HepG2 (cell line): Measurements from ENCODE around the gene MTX1. TPM values are rescaled to one million over a fixed set of nuclear protein-coding genes. Genes with fewer than 3 reads are reported as not detected.

Experiments used
- ATAC-seq: fragments of 200-7000 bp; cut with Tn5 transposase; 3 replicates; pipeline ENCODE4 v1.9.1; 2020; ENCODE audit warnings: mild to moderate bottlenecking, moderate library complexity
- BruUV-seq: library from RNA; stranded (reverse); fragments of 400-500 nt; replicated peaks from 2 replicates; lab custom pipeline; 2021; lab: Mats Ljungman, UMichigan
- CTCF ChIA-PET: fragments of 300-600 bp; formaldehyde crosslinking; extraction: SDS; loops from one replicate; lab custom pipeline; 2021; ENCODE audit warnings: low total read pairs, inconsistent platforms, low intra/inter-chr PET ratio; lab: Yijun Ruan, JAX
- POLR2A ChIA-PET: fragments of 350-600 bp; sonication (Branson Sonifier 250); formaldehyde crosslinking; loops from one replicate; lab custom pipeline; 2020; ENCODE audit warnings: antibody characterized with exemption, inconsistent platforms; lab: Yijun Ruan, JAX
- DNase-seq: peaks from one replicate; pipeline ENCODE4 v3.0.0-alpha.2; 2015; ENCODE audit warnings: low spot score
- FAIRE-seq: peaks from 3 replicates; lab custom pipeline; 2011; peaks lifted over from hg19 to GRCh38; lab: Jason Lieb, UNC
- H2AFZ ChIP-seq: one replicate; pipeline ENCODE4 v1.6.1; 2011; ENCODE audit warnings: low read length, inconsistent platforms
- H3K27ac ChIP-seq: fragments of 300-600 bp; 3 replicates; pipeline ENCODE4 v1.8.0; 2011; ENCODE audit warnings: mixed run types, mild to moderate bottlenecking, mixed read lengths, low read length, inconsistent platforms; ENCODE audit not compliant: insufficient read depth; ENCODE audit errors: extremely low read length
- H3K27me3 ChIP-seq, 2 experiments: fragments of 200-600 bp in 1 of 2; 2 replicates in 1 of 2; 3 replicates in 1 of 2; pipeline versions ENCODE4 v1.6.0 to v1.8.0; 2011; ENCODE audit warnings: low read length in 2 of 2, mild to moderate bottlenecking in 2 of 2, moderate library complexity in 2 of 2, inconsistent platforms in 1 of 2; ENCODE audit not compliant: insufficient read depth in 2 of 2, control insufficient read depth in 1 of 2
- H3K36me3 ChIP-seq, 2 experiments: fragments of 200-600 bp in 1 of 2; replicated peaks in 1 of 2; 2 replicates in 1 of 2; 3 replicates in 1 of 2; pipeline versions ENCODE4 v1.5.1 to v1.8.0; 2011; ENCODE audit warnings: low read length in 2 of 2, inconsistent platforms in 1 of 2; ENCODE audit not compliant: insufficient read depth in 2 of 2, control insufficient read depth in 1 of 2
- H3K4me1 ChIP-seq: 2 replicates; pipeline ENCODE4 v1.5.1; 2012; ENCODE audit warnings: low read length, inconsistent platforms; ENCODE audit not compliant: insufficient read depth
- H3K4me2 ChIP-seq: 2 replicates; pipeline ENCODE4 v1.6.0; 2011; ENCODE audit warnings: low read depth, low read length, inconsistent platforms
- H3K4me3 ChIP-seq, 3 experiments: fragments of 200-600 bp in 1 of 3; sonication (generic), shearing (Covaris generic) in 1 of 3; replicated peaks in 1 of 3; 2 replicates each; pipeline ENCODE4 v1.5.1; 2011 to 2016; ENCODE audit warnings: low read length in 3 of 3, inconsistent platforms in 2 of 3, low read depth in 2 of 3, mild to moderate bottlenecking in 2 of 3, control low read depth in 1 of 3, mixed read lengths in 1 of 3; ENCODE audit not compliant: insufficient read depth in 1 of 3
- H3K79me2 ChIP-seq: one replicate; pipeline ENCODE4 v1.6.1; 2011; ENCODE audit warnings: low read length, inconsistent platforms; ENCODE audit not compliant: insufficient read depth
- H3K9ac ChIP-seq: 2 replicates; pipeline ENCODE4 v1.6.0; 2011; ENCODE audit warnings: mild to moderate bottlenecking, low read depth, low read length, inconsistent platforms; ENCODE audit not compliant: insufficient read depth
- H3K9me3 ChIP-seq: 2 replicates; pipeline ENCODE4 v1.5.1; 2012; ENCODE audit warnings: mild to moderate bottlenecking, low read length
- H4K20me1 ChIP-seq: 2 replicates; pipeline ENCODE4 v1.6.0; 2011; ENCODE audit warnings: inconsistent platforms, mild to moderate bottlenecking, low read length, moderate library complexity; ENCODE audit not compliant: insufficient read depth
- GATA4 ChIP-seq: sonication (generic); IDR thresholded peaks from 2 replicates; pipeline ENCODE4 v1.6.1; 2016; ENCODE audit warnings: antibody characterized with exemption, low read depth, borderline replicate concordance
- HDAC2 ChIP-seq: sonication (generic); formaldehyde crosslinking; IDR thresholded peaks from 2 replicates; pipeline ENCODE4 v1.4.0; 2020; ENCODE audit warnings: missing genetic modification reagents
- HNRNPL ChIP-seq: fragments of 200-400 bp; formaldehyde crosslinking; IDR thresholded peaks from 2 replicates; pipeline ENCODE4 v1.6.1; 2017; ENCODE audit warnings: mild to moderate bottlenecking, low read depth, low read length
- IRX3 ChIP-seq: sonication (generic); formaldehyde crosslinking; IDR thresholded peaks from 2 replicates; pipeline ENCODE4 v1.8.1; 2023; ENCODE audit warnings: mild to moderate bottlenecking, low read depth, missing genetic modification reagents, borderline replicate concordance
- ISX ChIP-seq: sonication (generic); formaldehyde crosslinking; conservative IDR thresholded peaks from 2 replicates; pipeline ENCODE4 v1.5.0; 2020; ENCODE audit warnings: missing genetic modification reagents
- KDM2A ChIP-seq: sonication (generic); formaldehyde crosslinking; IDR thresholded peaks from 2 replicates; pipeline ENCODE4 v1.4.0; 2020; ENCODE audit warnings: low read depth, missing genetic modification reagents, borderline replicate concordance
- MEF2D ChIP-seq: sonication (generic); formaldehyde crosslinking; IDR thresholded peaks from 2 replicates; pipeline ENCODE4 v1.5.1; 2020; ENCODE audit warnings: mild to moderate bottlenecking, missing genetic modification reagents
- MTF2 ChIP-seq: sonication (generic); formaldehyde crosslinking; IDR thresholded peaks from 2 replicates; pipeline ENCODE4 v1.5.0; 2020; ENCODE audit warnings: missing genetic modification reagents, borderline replicate concordance
- NCOA1 ChIP-seq: sonication (generic); formaldehyde crosslinking; IDR thresholded peaks from 2 replicates; pipeline ENCODE4 v1.9.0; 2021; ENCODE audit warnings: missing genetic modification reagents
- NFIC ChIP-seq: IDR thresholded peaks from 2 replicates; pipeline ENCODE4 v1.6.1; 2012; ENCODE audit warnings: mild to moderate bottlenecking, low read length, inconsistent platforms
- PTBP1 ChIP-seq: fragments of 200-400 bp; formaldehyde crosslinking; IDR thresholded peaks from 2 replicates; pipeline ENCODE4 v1.6.1; 2018; ENCODE audit warnings: low read length, low read depth; ENCODE audit not compliant: poor library complexity, severe bottlenecking
- SMAD1 ChIP-seq: sonication (generic); formaldehyde crosslinking; IDR thresholded peaks from 2 replicates; pipeline ENCODE4 v1.4.0; 2020; ENCODE audit warnings: missing genetic modification reagents, low read depth, mild to moderate bottlenecking, borderline replicate concordance
- U2AF1 ChIP-seq: fragments of 200-400 bp; formaldehyde crosslinking; optimal IDR thresholded peaks from 2 replicates; pipeline ENCODE3; 2017; ENCODE audit warnings: mild to moderate bottlenecking, low read depth, low read length
- ZEB1 ChIP-seq: IDR thresholded peaks from 2 replicates; pipeline ENCODE4 v1.6.1; 2012; ENCODE audit warnings: mild to moderate bottlenecking, low read depth, inconsistent platforms; ENCODE audit not compliant: insufficient replicate concordance
- ZNF274 ChIP-seq: sonication (generic); formaldehyde crosslinking; IDR thresholded peaks from 2 replicates; pipeline ENCODE4 v1.5.1; 2020; ENCODE audit warnings: mild to moderate bottlenecking, missing genetic modification reagents
- ZNF33B ChIP-seq: sonication (generic); formaldehyde crosslinking; IDR thresholded peaks from 2 replicates; pipeline ENCODE4 v1.5.1; 2020; ENCODE audit warnings: mild to moderate bottlenecking, missing genetic modification reagents
- ZNF530 ChIP-seq: sonication (generic); formaldehyde crosslinking; IDR thresholded peaks from 2 replicates; pipeline ENCODE4 v1.5.0; 2020; ENCODE audit warnings: low read depth, mild to moderate bottlenecking, missing genetic modification reagents
- ZNF567 ChIP-seq: sonication (generic); formaldehyde crosslinking; IDR thresholded peaks from 2 replicates; pipeline ENCODE4 v1.8.1; 2023; ENCODE audit warnings: mild to moderate bottlenecking, missing genetic modification reagents, borderline replicate concordance
- ZNF674 ChIP-seq: sonication (generic); formaldehyde crosslinking; IDR thresholded peaks from 2 replicates; pipeline ENCODE4 v1.5.0; 2020; ENCODE audit warnings: low read depth, mild to moderate bottlenecking, missing genetic modification reagents
- ZNF792 ChIP-seq: IDR thresholded peaks from 2 replicates; pipeline ENCODE4 v1.6.1; 2016
- WGBS: methylation state at CpG from one replicate; pipeline ENCODE4 v1.1.6; 2017; ENCODE audit warnings: low lambda C conversion rate; 5-methylcytosine and 5-hydroxymethylcytosine counted together
- in situ Hi-C: cut with HindIII; loops from 2 replicates; pipeline ENCODE4 v1.10.0; 2017; ENCODE audit warnings: low pct_unique_long_range_greater_than_20kb; ENCODE audit not compliant: extremely low pct_ligation_motif_present
- intact Hi-C: fragments of 100-400 bp; cut with micrococcal nuclease; formaldehyde crosslinking; loops from one replicate; pipeline ENCODE4 v1.10.0; 2022; ENCODE audit not compliant: unreplicated experiment
- polyA plus RNA-seq, 8 experiments: library from polyadenylated mRNA; depleted of rRNA in 3 of 8; stranded (reverse) in 7 of 8; unstranded in 1 of 8; fragments of >200 nt; fragmentation: Illumina TruSeq in 4 of 8; extraction: Trizol in 4 of 8; gene quantifications; 2 replicates each; pipeline versions ENCODE4 v1.2.1 to v1.2.3, GENCODE V29; 2011 to 2016; ENCODE audit warnings: low read depth in 4 of 8, missing spikeins in 1 of 8, mixed read lengths in 1 of 8; ENCODE audit not compliant: insufficient read depth in 1 of 8
- total RNA-seq, 5 experiments: library from RNA; depleted of rRNA; stranded (reverse); fragments of >200 nt; fragmentation: Illumina TruSeq; extraction: Trizol; gene quantifications; 2 replicates each; pipeline ENCODE4 v1.2.3, GENCODE V29; 2016; ENCODE audit warnings: low read depth in 1 of 5
- TF ChIP-seq, protein P1 (sequence below): sonication (generic); formaldehyde crosslinking; IDR thresholded peaks from 2 replicates; pipeline ENCODE4 v1.8.1; 2023; ENCODE audit warnings: mild to moderate bottlenecking, inconsistent platforms, moderate library complexity, missing genetic modification reagents, borderline replicate concordance
- TF ChIP-seq, protein P2 (sequence below): sonication (generic); formaldehyde crosslinking; IDR thresholded peaks from 2 replicates; pipeline ENCODE4 v1.5.0; 2020; ENCODE audit warnings: mild to moderate bottlenecking, missing genetic modification reagents

The MTX1 gene
- total and polyA plus RNA-seq, 2 of the 13 experiments (the other 11 are each of a cell fraction or from before 2014, with no cell fraction given) = 64.5 to 72.6 TPM

DNA sequence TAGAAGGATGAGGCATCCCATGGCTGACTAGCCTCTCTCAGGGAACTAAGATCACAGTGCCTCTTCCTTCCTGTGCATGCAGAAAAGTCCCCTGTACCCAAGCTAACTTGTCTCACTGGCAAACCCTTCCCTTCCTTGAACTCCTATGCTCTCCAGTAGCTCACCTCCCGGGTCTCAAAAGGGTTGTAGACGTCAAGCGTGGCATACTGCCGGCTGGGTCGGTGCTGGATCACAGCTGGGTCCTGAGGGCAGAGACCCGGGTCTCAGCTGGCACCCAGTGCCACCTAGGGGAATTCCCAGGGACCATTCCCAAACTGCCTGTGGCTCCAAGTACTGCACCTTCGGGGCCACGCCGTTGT is 53.0 kb downstream of the MTX1 start:
- DNase-seq = no peak
- CTCF ChIA-PET = interaction anchor here (1.1 kb wide), 1 partner anchor 11 kb away, joined by 6 read pairs; no protein-coding TSS in a partner anchor
- peak; percentile 9 for ATAC-seq
- peaks cover 15% of the 10 kb centered on the region for H3K4me1 ChIP-seq
- 3% methylated on average over 6 of the region's 9 CpGs for WGBS
- peak overlapping the region; percentile 82 for H3K9ac ChIP-seq
- H3K36me3 ChIP-seq = peaks cover 17 to 43% of the 10 kb centered on the region in 2 experiments
- peak overlapping the region; percentile 73 for H3K27ac ChIP-seq
- H3K79me2 ChIP-seq = peaks cover 15% of the 10 kb centered on the region
- peak overlapping the region; percentile 98 for H3K4me2 ChIP-seq
- no peaks in the 10 kb centered on the region for H4K20me1 ChIP-seq
- BruUV-seq = no TSS peak
- intact Hi-C loops (no loop called here), in situ Hi-C loops (no loop called here)
- no peak overlapping the region for H2AFZ ChIP-seq
- no peaks in the 10 kb centered on the region; a peak in 1 of 5 replicates for H3K27me3 ChIP-seq
- POLR2A ChIA-PET = interaction anchor here (1.0 to 4.8 kb wide), 11 partner anchors 10 to 302 kb away, joined by 3 to 69 read pairs (median 3); partner anchors contain the start of genes CLK2 and PKLR
- H3K9me3 ChIP-seq = no peaks in the 10 kb centered on the region
- FAIRE-seq = no peak
- peak overlapping the region; percentile 84 to 90 (median 84) for H3K4me3 ChIP-seq
- TF ChIP-seq ZNF792 (CRISPR knock-in tag) = no peak
- no peak for TF ChIP-seq KDM2A (CRISPR knock-in tag)
- peak; percentile 32 for TF ChIP-seq U2AF1
- no peak for TF ChIP-seq NCOA1
- TF ChIP-seq, protein P1, sequence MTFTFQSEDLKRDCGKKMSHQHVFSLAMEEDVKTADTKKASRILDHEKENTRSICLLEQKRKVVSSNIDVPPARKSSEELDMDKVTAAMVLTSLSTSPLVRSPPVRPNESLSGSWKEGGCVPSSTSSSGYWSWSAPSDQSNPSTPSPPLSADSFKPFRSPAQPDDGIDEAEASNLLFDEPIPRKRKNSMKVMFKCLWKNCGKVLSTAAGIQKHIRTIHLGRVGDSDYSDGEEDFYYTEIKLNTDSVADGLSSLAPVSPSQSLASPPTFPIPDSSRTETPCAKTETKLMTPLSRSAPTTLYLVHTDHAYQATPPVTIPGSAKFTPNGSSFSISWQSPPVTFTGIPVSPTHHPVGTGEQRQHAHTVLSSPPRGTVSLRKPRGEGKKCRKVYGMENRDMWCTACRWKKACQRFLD = no peak
- no peak for TF ChIP-seq MEF2D (CRISPR knock-in tag)
- TF ChIP-seq SMAD1 (CRISPR knock-in tag) = no peak
- no peak for TF ChIP-seq ZNF674
- TF ChIP-seq ISX (CRISPR knock-in tag) = no peak
- no peak for TF ChIP-seq ZNF33B (CRISPR knock-in tag)
- no peak for TF ChIP-seq PTBP1
- TF ChIP-seq, protein P2, sequence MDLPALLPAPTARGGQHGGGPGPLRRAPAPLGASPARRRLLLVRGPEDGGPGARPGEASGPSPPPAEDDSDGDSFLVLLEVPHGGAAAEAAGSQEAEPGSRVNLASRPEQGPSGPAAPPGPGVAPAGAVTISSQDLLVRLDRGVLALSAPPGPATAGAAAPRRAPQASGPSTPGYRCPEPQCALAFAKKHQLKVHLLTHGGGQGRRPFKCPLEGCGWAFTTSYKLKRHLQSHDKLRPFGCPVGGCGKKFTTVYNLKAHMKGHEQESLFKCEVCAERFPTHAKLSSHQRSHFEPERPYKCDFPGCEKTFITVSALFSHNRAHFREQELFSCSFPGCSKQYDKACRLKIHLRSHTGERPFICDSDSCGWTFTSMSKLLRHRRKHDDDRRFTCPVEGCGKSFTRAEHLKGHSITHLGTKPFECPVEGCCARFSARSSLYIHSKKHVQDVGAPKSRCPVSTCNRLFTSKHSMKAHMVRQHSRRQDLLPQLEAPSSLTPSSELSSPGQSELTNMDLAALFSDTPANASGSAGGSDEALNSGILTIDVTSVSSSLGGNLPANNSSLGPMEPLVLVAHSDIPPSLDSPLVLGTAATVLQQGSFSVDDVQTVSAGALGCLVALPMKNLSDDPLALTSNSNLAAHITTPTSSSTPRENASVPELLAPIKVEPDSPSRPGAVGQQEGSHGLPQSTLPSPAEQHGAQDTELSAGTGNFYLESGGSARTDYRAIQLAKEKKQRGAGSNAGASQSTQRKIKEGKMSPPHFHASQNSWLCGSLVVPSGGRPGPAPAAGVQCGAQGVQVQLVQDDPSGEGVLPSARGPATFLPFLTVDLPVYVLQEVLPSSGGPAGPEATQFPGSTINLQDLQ = no peak; the same call in 1 of the 2 replicates
- 0 out of 2 replicates have a peak, but pooled peaks have one; percentile 14 for TF ChIP-seq ZNF567 (CRISPR knock-in tag)
- peak; percentile 1 for TF ChIP-seq ZEB1
- no peak for TF ChIP-seq MTF2 (CRISPR knock-in tag)
- no peak for TF ChIP-seq ZNF530 (CRISPR knock-in tag)
- no peak for TF ChIP-seq NFIC
- no peak for TF ChIP-seq GATA4
- 0 out of 2 replicates have a peak, but pooled peaks have one; percentile 0 for TF ChIP-seq ZNF274 (CRISPR knock-in tag)
- TF ChIP-seq HNRNPL = 0 out of 2 replicates have a peak, but pooled peaks have one; percentile 74
- TF ChIP-seq IRX3 = 0 out of 2 replicates have a peak, but pooled peaks have one; percentile 32
- TF ChIP-seq HDAC2 = no peak
